ENCODE data around the gene SGSH.

Gene SGSH

DNA sequence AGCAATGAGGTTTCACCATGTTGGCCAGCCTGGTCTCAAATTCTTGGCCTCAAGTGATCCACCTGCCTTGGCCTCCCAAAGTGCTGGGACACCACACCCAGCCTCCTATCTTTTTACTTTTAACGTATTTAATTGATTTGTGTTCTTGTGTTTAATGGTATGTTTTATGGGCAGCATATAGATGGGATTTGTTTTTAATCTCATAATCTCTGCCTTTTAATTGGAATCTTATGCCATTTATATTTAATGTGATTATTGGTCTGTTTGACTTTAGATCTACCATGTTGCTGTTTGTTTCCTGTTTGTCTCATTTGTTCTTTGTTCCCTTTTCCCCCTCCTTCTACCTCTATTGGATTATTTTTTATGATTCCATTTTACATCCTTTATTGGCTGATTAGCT lies 12.3 kb upstream of the SGSH start:
- DNase-seq, result no peak
- in situ Hi-C loops (cut with MboI; ENCODE audit: low pct_unique_long_range_greater_than_20kb, low sequenced_read_pairs), result no loop called here

DNA sequence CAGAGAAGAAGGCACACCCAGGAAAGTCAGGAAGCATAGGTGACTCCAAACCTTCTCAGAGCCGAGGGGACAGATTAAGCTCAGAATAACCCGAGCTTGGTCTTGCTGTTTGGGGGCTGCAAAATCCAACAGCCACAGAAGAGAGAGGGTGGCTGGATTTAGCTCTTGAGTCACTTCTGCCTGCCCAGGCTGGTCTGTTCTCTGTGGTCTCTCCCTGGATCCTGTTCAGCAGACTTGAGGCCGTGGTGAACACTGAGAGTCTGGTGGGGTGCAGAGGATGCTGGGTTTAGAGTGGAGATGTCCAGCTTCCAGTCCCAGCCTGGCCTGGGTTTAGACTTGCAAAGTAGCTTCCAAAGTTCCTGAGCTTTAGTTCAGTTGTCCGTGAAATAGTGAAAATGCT lies 8.9 kb upstream of the SGSH start:
- DNase-seq, result no peak
- in situ Hi-C loops (cut with MboI; ENCODE audit: low pct_unique_long_range_greater_than_20kb, low sequenced_read_pairs), result no loop called here

DNA sequence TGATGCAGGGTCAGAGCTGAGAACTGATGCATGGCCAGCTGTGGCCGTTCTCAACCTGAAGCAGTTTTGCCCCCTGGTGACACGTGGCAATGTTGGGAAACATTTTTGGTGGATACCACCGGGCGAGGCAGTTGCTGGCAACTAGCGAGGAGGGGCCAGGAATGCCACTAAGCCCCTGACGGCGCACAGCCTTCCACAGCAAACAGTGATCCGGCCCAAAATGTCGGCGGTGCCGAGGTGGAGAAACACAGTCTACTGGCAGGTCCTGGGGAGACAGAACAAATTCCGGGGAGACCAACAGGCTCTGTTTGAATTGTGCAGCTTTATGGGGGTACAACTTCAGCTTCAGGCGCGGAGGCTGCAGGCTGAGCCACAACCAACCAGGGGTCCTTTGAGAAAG lies 8.3 kb upstream of the SGSH start:
- in situ Hi-C loops (cut with MboI; ENCODE audit: low pct_unique_long_range_greater_than_20kb, low sequenced_read_pairs), result no loop called here
- no peak for DNase-seq

DNA sequence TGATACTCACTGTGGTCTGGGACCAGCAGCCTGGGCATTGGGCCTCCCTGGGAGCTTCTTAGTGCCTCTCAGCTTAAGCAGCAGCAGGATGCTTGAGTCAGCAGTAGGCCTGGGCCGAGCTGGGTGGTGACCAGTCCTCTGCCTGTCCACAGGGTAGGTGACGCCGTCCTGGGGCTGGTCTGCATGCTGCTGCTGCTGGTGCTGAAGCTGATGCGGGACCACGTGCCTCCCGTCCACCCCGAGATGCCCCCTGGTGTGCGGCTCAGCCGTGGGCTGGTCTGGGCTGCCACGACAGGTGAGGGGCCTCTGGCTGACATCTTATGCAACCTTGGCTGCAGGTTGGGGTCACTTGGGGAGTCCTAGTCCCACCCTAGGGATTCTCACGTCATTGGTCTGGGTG lies 7.5 kb upstream of the SGSH start:
- in situ Hi-C loops (cut with MboI; ENCODE audit: low pct_unique_long_range_greater_than_20kb, low sequenced_read_pairs), result no loop called here
- no peak for DNase-seq

DNA sequence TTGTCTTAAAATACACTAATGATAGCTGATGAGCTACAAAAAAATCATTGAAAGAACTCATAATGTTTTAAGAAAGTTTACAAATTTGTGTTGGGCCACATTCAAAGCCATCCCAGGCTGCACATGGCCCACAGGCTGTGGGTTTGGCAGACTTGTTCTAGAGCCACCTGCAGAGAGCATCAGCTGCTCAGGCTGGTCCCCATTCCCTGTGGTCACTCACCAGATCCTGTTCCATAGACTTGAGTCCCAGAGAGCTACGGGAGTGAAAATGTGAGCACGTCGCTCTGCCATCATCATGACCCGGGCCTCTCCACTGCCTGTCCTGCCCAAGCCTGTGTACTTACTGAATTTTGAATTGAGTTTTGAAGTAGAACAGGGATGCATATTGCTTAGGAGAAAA lies 7.0 kb upstream of the SGSH start:
- DNase-seq, result no peak
- in situ Hi-C loops (cut with MboI; ENCODE audit: low pct_unique_long_range_greater_than_20kb, low sequenced_read_pairs), result no loop called here

DNA sequence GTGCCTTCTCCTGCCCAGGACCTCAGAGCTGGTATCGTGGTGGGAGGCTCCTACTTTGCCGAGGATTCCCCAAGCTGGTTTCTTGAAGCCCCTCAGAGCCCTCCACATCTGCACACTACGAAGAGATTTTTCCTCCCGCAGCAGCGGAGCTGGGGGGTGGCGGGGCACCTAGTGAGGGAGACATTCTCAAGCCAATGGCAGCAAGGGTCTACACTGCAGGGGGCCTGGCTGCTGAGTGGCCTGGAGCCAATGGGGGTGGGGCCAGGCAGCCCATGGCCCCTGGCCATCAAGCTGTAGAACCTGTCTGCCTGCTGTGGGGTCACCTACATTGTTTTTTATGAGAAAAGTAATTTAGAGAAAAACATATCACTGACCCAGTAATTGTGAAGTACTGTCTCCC lies 5.1 kb upstream of the SGSH start:
- in situ Hi-C loops (cut with MboI; ENCODE audit: low pct_unique_long_range_greater_than_20kb, low sequenced_read_pairs), result no loop called here
- DNase-seq, result no peak

DNA sequence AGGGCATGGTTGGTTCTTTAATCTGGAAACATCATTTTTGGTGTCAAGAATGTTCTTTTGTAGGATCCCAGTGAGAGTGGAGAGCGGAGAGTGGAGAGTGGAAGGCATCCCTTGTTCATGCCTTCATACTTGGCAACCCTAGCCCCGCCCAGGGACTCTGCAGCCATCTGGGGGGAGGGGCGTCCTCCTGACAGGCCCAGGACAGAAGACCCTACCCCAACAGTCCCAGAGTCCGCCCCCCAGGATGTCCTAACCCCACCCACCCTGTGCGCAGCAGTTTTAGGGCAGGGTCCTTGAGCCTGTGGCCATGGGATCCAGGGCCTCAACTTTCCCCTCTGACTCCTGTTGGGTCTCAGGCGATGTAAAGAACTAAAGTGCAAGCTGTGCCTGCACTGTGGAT lies 4.5 kb upstream of the SGSH start:
- no peak for DNase-seq
- in situ Hi-C loops (cut with MboI; ENCODE audit: low pct_unique_long_range_greater_than_20kb, low sequenced_read_pairs), result no loop called here

DNA sequence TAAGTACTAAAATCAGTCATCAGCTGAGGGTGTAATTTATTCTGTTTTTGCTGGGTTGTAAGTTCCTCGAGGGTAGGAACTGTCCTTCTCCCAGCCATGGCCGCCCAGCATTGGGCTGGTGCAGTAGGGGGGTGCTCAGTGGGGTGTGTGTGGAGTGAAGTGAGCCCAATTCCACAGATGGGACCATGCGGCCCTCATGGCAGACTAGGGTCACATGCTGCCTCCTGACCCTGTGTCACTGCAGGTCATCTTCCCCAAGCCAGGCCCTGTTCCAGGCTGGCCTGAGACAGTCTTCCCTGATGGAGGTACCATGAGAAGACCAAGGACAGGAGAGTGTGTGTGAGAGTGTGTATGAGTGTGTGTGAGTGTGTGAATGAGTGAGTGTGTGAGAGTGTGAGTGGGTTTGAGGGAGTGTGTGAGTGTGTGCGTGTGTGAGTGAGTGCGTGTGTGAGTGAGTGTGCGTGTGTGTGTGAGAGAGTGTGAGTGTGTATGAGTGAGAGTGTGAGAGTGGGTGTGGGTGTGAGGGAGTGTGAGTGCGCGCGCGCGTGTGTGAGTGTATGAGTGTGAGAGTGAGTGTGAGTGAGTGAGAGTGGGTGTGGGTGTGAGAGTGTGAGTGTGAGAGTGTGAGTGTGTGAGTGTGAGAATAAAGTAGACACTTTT lies 3.8 kb upstream of the SGSH start:
- in situ Hi-C loops (cut with MboI; ENCODE audit: low pct_unique_long_range_greater_than_20kb, low sequenced_read_pairs), result no loop called here

DNA sequence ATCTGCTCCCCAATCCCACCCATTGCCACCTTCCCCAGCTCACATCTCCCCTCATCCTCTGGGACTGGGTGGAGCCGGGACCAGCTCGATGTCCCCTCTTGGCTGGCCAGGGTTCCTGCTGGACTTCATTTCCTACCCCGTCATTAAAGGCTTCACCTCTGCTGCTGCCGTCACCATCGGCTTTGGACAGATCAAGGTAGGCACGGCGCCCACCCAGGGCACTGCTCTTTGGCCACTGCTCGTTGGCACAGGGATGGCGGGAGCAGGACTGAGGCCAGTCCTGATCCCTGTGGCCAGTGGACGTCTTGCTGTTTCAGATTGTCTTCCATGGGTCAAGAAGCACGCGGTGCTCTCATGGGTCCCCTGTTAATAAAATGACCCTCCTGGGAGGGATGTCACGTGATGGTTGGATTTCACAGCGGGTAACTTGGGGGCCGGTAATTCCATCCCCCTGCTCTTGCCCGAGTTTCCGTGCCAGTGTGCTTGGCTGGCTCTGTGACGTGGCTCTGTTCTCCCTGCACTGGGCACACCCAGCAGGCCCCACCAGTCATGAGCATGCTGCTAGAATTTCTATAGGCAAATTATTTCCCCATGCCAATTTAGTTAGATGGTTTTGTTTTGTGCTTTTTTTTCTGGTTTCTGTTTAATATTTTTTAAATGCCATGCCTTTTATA lies 3.1 kb upstream of the SGSH start:
- no peak for DNase-seq
- in situ Hi-C loops (cut with MboI; ENCODE audit: low pct_unique_long_range_greater_than_20kb, low sequenced_read_pairs), result no loop called here

More for the DNA sequence above, 3.8 kb upstream of the SGSH start:
- no peak for DNase-seq

DNA sequence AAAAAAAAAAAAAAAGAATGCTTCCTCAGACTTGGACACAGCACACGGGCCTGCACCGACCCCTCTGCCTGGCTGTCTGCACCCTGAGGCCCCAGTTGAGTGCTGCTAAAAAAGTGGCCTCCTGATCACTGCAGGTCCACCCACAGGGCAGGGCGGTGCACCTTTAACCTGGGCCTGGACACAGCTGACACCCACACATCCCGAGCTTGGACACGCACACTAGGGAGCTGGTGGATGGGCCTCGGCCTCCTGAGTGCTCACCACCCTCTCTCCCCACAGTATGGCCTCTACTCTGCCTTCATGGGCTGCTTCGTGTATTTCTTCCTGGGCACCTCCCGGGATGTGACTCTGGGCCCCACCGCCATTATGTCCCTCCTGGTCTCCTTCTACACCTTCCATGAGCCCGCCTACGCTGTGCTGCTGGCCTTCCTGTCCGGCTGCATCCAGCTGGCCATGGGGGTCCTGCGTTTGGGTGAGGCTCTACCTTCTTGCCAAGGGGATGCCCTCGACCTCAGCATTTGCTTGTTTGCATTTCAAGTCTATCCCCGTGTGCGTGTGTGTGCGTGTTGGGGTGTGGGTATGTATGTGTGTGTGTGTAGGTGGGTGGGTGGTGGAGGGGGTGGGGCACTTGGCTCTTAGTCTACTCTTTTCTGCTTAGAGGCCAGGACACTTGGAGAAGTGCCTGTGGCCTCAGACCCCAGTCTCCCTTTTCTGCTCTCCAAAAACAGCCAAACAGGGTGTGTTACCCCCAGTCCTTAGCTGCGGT lies 2.4 kb upstream of the SGSH start:
- DNase-seq, result no peak
- in situ Hi-C loops (cut with MboI; ENCODE audit: low pct_unique_long_range_greater_than_20kb, low sequenced_read_pairs), result no loop called here

DNA sequence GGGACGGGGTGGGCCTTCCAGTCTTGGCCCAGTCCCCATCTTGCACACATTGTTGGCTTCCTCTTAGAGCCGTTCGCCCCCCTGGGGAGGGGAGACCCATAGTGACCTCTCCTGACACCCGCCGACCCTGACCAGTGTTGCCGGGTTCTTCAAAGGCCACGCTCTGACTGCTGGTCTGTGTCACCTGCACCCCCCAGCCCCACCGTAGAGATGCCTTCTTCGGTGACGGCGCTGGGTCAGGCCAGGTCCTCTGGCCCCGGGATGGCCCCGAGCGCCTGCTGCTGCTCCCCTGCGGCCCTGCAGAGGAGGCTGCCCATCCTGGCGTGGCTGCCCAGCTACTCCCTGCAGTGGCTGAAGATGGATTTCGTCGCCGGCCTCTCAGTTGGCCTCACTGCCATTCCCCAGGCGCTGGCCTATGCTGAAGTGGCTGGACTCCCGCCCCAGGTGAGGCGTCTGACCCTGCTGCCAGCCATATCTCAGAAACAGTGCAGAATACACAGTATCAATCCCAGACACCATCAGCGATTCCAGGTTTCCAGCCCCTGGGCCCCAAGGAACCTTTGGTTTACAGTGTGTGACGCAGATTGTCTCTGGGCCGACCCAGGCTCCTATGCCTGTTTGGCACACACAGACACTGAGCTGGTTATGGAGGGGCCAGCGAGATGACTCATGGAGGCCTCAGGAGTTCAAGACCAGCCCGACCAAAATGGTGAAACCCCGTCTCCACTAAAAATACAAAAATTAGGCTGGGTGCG lies 1.4 kb upstream of the SGSH start:
- no peak for DNase-seq
- in situ Hi-C loops (cut with MboI; ENCODE audit: low pct_unique_long_range_greater_than_20kb, low sequenced_read_pairs), result no loop called here

DNA sequence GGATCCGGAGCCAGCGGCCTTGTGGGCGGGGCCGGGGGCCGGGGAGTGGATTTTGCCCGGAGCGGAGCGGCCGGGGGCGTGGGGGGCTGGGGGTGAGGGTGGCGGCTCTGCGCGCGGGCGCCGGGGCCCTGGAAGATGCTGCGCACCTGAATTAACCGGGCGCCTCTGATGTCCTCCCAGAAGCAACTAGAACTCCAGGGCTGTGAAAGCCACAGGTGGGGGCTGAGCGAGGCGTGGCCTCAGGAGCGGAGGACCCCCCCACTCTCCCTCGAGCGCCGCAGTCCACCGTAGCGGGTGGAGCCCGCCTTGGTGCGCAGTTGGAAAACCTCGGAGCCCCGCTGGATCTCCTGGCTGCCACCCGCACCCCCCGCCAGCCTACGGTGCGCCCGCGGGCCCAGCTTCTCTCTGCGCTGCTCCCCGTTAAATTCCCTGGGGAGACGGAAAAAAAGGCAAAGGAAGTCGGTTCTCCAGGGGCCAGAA lies 643 bp upstream of the SGSH start:
- in situ Hi-C loops (cut with MboI; ENCODE audit: low pct_unique_long_range_greater_than_20kb, low sequenced_read_pairs), result no loop called here
- no peak for DNase-seq

DNA sequence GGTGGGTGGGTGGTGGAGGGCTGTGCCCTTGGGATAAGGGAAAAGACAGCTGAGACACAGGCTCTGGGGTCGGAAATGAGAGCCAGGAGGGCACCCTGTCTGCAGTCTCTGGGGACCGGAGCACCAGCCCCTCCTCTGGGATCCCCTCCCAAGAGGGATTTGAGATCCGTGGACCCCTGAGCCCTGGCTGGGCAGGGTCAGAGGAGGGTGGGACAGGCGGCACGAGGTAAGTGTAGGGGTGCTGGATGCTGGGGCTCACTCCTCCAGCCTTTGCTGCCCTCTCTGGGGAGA lies 425 bp downstream of the SGSH start:
- DNase-seq, result no peak
- in situ Hi-C loops (cut with MboI; ENCODE audit: low pct_unique_long_range_greater_than_20kb, low sequenced_read_pairs), result no loop called here

DNA sequence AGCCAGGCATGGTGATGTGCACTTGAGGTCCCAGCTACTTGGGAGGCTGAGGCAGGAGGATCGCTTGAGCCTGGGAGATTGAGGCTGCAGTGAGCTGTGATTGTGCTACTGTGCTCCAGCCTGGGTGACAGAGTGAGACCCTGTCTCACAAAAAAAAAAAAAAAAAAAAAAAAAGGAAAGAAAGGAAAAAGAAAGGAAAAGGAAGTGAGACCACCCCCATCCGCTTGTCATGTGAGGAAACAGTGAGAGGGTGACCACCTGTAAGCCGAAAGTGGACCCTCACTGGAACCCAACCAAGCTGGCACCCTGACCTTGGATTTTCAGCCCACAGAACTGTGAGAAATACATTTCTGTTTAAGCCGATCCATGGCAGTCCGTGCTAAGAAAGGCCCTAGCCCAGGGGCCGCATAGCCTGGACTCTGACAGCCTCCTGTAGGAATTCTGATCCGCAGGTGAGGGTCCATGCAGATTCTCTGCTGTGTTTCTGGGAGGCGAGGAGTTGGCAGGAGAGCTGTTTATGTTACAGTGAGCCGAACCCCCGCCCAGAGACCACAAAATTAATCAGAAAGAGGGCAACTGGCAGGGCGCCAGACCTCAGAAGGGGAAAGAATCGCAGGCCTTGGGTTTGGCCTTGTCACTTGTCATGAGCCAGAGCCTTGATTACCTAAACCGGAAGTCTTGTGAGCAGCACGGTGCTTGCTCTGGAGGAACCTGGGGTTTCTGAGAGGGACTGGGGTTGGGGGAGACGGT lies 945 bp downstream of the SGSH start:
- DNase-seq, result peak; percentile 98
- in situ Hi-C loops (cut with MboI; ENCODE audit: low pct_unique_long_range_greater_than_20kb, low sequenced_read_pairs), result no loop called here

DNA sequence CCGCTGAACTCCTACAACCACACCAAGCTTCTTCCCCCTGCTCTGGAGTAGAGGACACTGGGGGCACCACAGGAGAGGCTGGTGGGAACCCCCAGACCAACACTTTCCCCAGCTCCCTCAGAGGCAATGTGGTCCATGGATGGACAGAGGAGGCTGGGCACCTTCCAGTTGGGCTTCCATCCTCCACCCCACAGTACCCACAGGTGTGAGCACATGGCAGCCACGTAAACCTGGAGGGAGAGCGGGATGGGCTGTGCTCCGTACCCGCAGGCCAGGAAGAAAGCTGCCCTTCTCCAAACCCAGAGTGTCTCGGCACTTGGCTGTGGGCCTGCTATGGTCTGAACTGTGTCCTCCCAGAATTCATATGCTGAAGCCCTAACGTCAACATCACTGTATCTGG lies 1.7 kb downstream of the SGSH start:
- DNase-seq, result no peak
- in situ Hi-C loops (cut with MboI; ENCODE audit: low pct_unique_long_range_greater_than_20kb, low sequenced_read_pairs), result no loop called here

DNA sequence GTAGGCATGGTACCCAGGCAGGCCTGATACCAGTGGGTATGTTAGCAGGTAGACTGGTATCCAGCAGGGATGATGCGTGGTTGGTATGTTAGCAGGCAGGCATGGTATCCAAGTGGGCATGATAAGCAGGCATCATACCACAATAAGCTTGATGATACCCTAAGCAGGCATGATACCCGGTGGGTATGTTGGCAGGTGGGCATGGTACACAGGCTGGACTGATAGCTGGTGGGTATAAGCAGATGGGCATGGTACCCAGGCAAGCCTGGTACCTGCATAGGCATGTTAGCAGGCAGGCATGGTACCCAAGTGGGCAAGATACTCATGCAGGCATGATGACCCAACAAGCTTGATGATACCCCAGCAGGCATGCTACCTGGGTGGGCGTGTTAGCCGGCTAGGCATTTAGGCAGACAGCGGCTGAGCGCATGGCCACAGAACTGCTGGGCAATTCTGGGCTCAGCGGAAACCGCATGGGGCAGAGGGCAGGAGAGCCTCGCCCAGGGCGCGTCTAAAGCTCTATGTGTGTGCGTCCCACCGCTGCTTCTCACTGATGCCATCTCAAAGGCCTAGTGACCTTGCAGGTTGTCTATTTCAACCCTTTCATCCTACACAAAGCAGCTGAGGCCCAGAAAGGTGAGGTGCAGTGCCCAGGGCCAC lies 2.3 kb downstream of the SGSH start:
- DNase-seq, result no peak
- in situ Hi-C loops (cut with MboI; ENCODE audit: low pct_unique_long_range_greater_than_20kb, low sequenced_read_pairs), result no loop called here

DNA sequence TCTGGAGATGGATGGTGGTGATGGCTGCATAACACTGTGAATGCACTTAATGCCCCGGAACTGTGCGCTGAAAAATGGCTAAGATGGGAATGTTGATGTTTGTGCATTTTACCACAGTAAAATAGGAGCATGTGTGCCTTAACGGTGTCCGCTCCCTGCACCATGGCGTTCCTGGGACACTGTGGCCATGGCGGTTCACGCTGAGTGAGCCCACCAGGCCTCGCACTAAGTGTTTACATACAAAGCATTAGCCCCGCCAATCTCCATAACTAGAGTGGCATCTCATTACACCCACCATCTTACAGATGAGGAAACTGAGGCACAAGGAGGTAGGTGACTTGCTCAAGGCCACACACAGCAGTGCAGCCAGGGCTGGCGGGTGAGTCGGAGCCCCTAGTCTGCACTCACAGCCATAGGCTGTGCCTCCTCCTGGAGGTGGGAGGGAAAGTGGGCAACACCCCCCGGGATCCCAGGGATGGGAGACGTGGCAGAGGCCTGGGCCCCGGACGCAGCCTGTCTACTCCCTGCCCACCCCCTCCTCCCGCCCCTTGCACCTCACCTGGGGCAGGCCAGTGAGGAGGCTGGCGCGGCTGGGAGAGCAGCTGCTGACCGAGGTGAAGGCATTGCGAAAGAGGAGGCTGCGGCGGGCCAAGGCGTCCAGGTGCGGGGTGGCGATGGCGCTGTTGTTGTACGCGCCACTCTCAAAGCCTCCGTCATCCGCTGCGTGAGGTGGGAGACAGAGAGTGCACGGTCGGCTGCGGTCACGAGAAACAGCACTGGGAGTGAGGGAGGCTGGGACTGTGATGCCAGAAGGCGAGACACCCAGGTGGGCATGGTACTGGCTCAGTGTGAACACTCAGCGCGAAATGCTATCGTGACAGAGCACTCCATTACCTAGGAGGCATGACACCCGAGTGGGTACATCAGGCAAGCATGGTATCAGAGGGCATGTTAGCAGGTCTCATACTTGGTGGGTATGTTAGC lies 3.4 kb downstream of the SGSH start:
- no peak for DNase-seq
- in situ Hi-C loops (cut with MboI; ENCODE audit: low pct_unique_long_range_greater_than_20kb, low sequenced_read_pairs), result no loop called here

DNA sequence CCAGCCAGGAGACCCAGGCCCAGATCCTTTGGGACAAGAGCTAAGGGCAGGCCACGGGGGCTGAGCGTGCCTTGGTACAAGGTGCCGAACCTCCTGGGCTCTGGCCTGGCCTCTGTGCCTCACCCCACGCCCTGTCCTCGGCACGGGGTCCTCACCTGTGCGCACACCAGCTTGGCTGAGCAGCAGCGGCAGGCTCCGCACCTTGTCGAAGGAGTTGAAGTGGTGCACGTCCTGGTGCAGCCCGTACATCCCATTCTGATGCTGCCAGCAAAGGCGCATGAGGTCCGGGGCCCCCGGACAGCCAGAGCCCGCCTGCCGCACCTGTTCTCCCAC lies 5.3 kb downstream of the SGSH start:
- DNase-seq, result no peak
- in situ Hi-C loops (cut with MboI; ENCODE audit: low pct_unique_long_range_greater_than_20kb, low sequenced_read_pairs), result no loop called here
